GM12878 (cell line): ENCODE measurements around the gene RASGRP2. TPM values are rescaled to one million over a fixed set of nuclear protein-coding genes. Genes with fewer than 3 reads are reported as not detected.
A peak's percentile ranks its signal among the peaks of the same experiment; 100 is the strongest.

Experiments
- ATAC-seq: fragments of 200-7000 bp; cut with Tn5 transposase; 3 replicates; pipeline ENCODE4 v1.9.1; 2020; ENCODE audit warnings: mild to moderate bottlenecking, moderate library complexity
- BruUV-seq: library from RNA; stranded (reverse); fragments of 400-500 nt; replicated peaks from 2 replicates; lab custom pipeline; 2021; lab: Mats Ljungman, UMichigan
- CTCF ChIA-PET: fragments of 300-600 bp; sonication (Branson Sonifier 250); formaldehyde crosslinking; extraction: SDS; loops from one replicate; lab custom pipeline; 2021; ENCODE audit warnings: inconsistent platforms; lab: Yijun Ruan, JAX
- POLR2A ChIA-PET: fragments of 350-600 bp; formaldehyde crosslinking; extraction: SDS; loops from one replicate; lab custom pipeline; 2021; ENCODE audit warnings: inconsistent platforms; lab: Charles Lee
- RAD21 ChIA-PET: fragments of 300-600 bp; sonication (Branson Sonifier 250); formaldehyde crosslinking; loops from one replicate; lab custom pipeline; 2023; ENCODE audit warnings: antibody characterized with exemption; ENCODE audit not compliant: unreplicated experiment; lab: Charles Lee
- SMC1A ChIA-PET: fragments of 300-600 bp; sonication (Branson Sonifier 250); formaldehyde crosslinking; loops from one replicate; lab custom pipeline; 2023; ENCODE audit not compliant: unreplicated experiment, uncharacterized antibody; lab: Charles Lee
- DNase-seq: peaks from one replicate; pipeline ENCODE4 v3.0.0-alpha.2; 2011; ENCODE audit warnings: low read depth, low spot score
- FAIRE-seq: peaks from 3 replicates; lab custom pipeline; 2011; peaks lifted over from hg19 to GRCh38; lab: Jason Lieb, UNC
- H2AFZ ChIP-seq: 2 replicates; pipeline ENCODE4 v1.6.0; 2011; ENCODE audit warnings: low read depth, low read length, control low read depth; ENCODE audit not compliant: control insufficient read depth
- H3K27ac ChIP-seq: 2 replicates; pipeline ENCODE4 v1.5.1; 2011; ENCODE audit warnings: control low read depth; ENCODE audit not compliant: control insufficient read depth, insufficient read depth
- H3K27me3 ChIP-seq, 2 experiments: replicated peaks in 1 of 2; 2 replicates each; pipeline versions ENCODE4 v1.6.0 to v1.6.1; 2011; ENCODE audit warnings: low read length in 1 of 2; ENCODE audit not compliant: control insufficient read depth in 2 of 2, insufficient read depth in 2 of 2
- H3K36me3 ChIP-seq, 2 experiments: 2 replicates each; pipeline ENCODE4 v1.5.1; 2011; ENCODE audit warnings: low read length in 1 of 2; ENCODE audit not compliant: control insufficient read depth in 2 of 2, insufficient read depth in 2 of 2
- H3K4me1 ChIP-seq: 2 replicates; pipeline ENCODE4 v1.6.1; 2011; ENCODE audit warnings: mild to moderate bottlenecking, low read length, moderate library complexity, mixed read lengths; ENCODE audit not compliant: control insufficient read depth, insufficient read depth
- H3K4me2 ChIP-seq: 2 replicates; pipeline ENCODE4 v1.6.0; 2011; ENCODE audit warnings: control low read depth; ENCODE audit not compliant: control insufficient read depth, insufficient read depth
- H3K4me3 ChIP-seq: fragments of 200-600 bp; sonication (generic); 2 replicates; pipeline ENCODE4 v1.5.1; 2016
- H3K79me2 ChIP-seq: 2 replicates; pipeline ENCODE4 v1.6.0; 2011; ENCODE audit warnings: low read length; ENCODE audit not compliant: control insufficient read depth, insufficient read depth
- H3K9ac ChIP-seq: 2 replicates; pipeline ENCODE4 v1.8.0; 2011; ENCODE audit warnings: low read length, control low read depth, mixed read lengths; ENCODE audit not compliant: control insufficient read depth, insufficient read depth
- H3K9me3 ChIP-seq: replicated peaks from 3 replicates; pipeline ENCODE4 v1.5.1; 2011; ENCODE audit warnings: mild to moderate bottlenecking, low read length; ENCODE audit not compliant: control insufficient read depth, insufficient read depth
- H4K20me1 ChIP-seq: 2 replicates; pipeline ENCODE4 v1.6.0; 2011; ENCODE audit not compliant: control insufficient read depth, insufficient read depth
- ASH2L ChIP-seq: fragments of 300-600, 200-600 bp; sonication (generic); IDR thresholded peaks from 2 replicates; pipeline ENCODE4 v1.6.1; 2017; ENCODE audit warnings: low read depth, mild to moderate bottlenecking, borderline replicate concordance
- ATF3 ChIP-seq: IDR thresholded peaks from 2 replicates; pipeline ENCODE4 v1.6.1; 2011; ENCODE audit warnings: low read depth, mild to moderate bottlenecking, low read length, moderate library complexity, borderline replicate concordance; ENCODE audit errors: extremely low read depth
- BCLAF1 ChIP-seq: fragments of 450-650 bp; IDR thresholded peaks from 2 replicates; pipeline ENCODE4 v1.6.1; 2017; ENCODE audit warnings: antibody characterized with exemption, mild to moderate bottlenecking, moderate library complexity
- BHLHE40 ChIP-seq, 2 experiments: fragments of 450-650 bp in 1 of 2; IDR thresholded peaks; 2 replicates each; pipeline ENCODE4 v1.6.1; 2011 to 2017; ENCODE audit warnings: low read depth in 2 of 2, borderline replicate concordance in 1 of 2, improper control_type of control experiment in 1 of 2, low read length in 1 of 2, mild to moderate bottlenecking in 1 of 2
- CUX1 ChIP-seq: IDR thresholded peaks from 2 replicates; pipeline ENCODE4 v1.6.1; 2012; ENCODE audit warnings: improper control_type of control experiment, low read depth, low read length; ENCODE audit not compliant: insufficient replicate concordance
- EGR1 ChIP-seq, 2 experiments: IDR thresholded peaks; 1 replicate in 1 of 2; 2 replicates in 1 of 2; pipeline ENCODE4 v1.6.1; 2011 to 2012; ENCODE audit warnings: low read depth in 2 of 2, low read length in 2 of 2, borderline replicate concordance in 1 of 2, mild to moderate bottlenecking in 1 of 2, moderate library complexity in 1 of 2
- FOXK2 ChIP-seq: fragments of 450-650 bp; IDR thresholded peaks from 2 replicates; pipeline ENCODE4 v1.6.1; 2017; ENCODE audit warnings: mild to moderate bottlenecking, moderate library complexity
- HDGF ChIP-seq: fragments of 450-650 bp; IDR thresholded peaks from 2 replicates; pipeline ENCODE4 v1.6.1; 2016; ENCODE audit warnings: antibody characterized with exemption
- JUNB ChIP-seq: IDR thresholded peaks from 2 replicates; pipeline ENCODE4 v1.6.1; 2016; ENCODE audit warnings: antibody characterized with exemption, mild to moderate bottlenecking
- NR2C2 ChIP-seq: IDR thresholded peaks from 2 replicates; pipeline ENCODE4 v1.6.1; 2011; ENCODE audit warnings: borderline replicate concordance, low read depth; ENCODE audit not compliant: control insufficient read depth, insufficient read length
- POLR2A ChIP-seq: IDR thresholded peaks from 2 replicates; pipeline ENCODE4 v1.6.1; 2011; ENCODE audit warnings: low read depth, mild to moderate bottlenecking, low read length
- POU2F2 ChIP-seq: IDR thresholded peaks from 3 replicates; pipeline ENCODE4 v1.6.1; 2011; ENCODE audit warnings: low read depth, mild to moderate bottlenecking, low read length, borderline replicate concordance
- SMAD1 ChIP-seq: fragments of 450-650 bp; IDR thresholded peaks from 2 replicates; pipeline ENCODE4 v1.6.1; 2018; ENCODE audit warnings: mild to moderate bottlenecking, low read depth; ENCODE audit not compliant: partially characterized antibody
- SREBF1 ChIP-seq: IDR thresholded peaks from 2 replicates; pipeline ENCODE4 v1.6.1; 2012; ENCODE audit warnings: mild to moderate bottlenecking, low read length
- TCF7 ChIP-seq: IDR thresholded peaks from 2 replicates; pipeline ENCODE4 v1.6.1; 2014; ENCODE audit warnings: antibody characterized with exemption, borderline replicate concordance
- YBX1 ChIP-seq: fragments of 450-650 bp; IDR thresholded peaks from 2 replicates; pipeline ENCODE4 v1.6.1; 2016; ENCODE audit warnings: antibody characterized with exemption
- ZBED1 ChIP-seq: IDR thresholded peaks from 2 replicates; pipeline ENCODE4 v1.6.1; 2016; ENCODE audit warnings: borderline replicate concordance
- ZNF24 ChIP-seq: fragments of 450-650 bp; IDR thresholded peaks from 2 replicates; pipeline ENCODE4 v1.6.1; 2017; ENCODE audit warnings: antibody characterized with exemption, mild to moderate bottlenecking
- WGBS: methylation state at CpG from one replicate; pipeline ENCODE4 v1.1.6; 2016; ENCODE audit warnings: low lambda C conversion rate; ENCODE audit not compliant: insufficient replicate concordance, insufficient coverage; ENCODE audit errors: missing lambda C conversion rate; 5-methylcytosine and 5-hydroxymethylcytosine counted together
- in situ Hi-C: fragments of 300-500 bp; cut with MboI; formaldehyde crosslinking; loops from 9 replicates; pipeline ENCODE4 v1.14.3; 2018; ENCODE audit warnings: mixed read lengths
- intact Hi-C: fragments of 100-400 bp; cut with micrococcal nuclease; formaldehyde crosslinking; loops from one replicate; pipeline ENCODE4 v1.14.2; 2022; ENCODE audit not compliant: unreplicated experiment
- polyA plus RNA-seq, 11 experiments: library from polyadenylated mRNA; depleted of rRNA in 4 of 11; unstranded in 6 of 11; stranded (reverse) in 5 of 11; fragments of >200 nt; fragmentation: Nextera tagmentation in 4 of 11; fragmentation: Illumina TruSeq in 1 of 11; extraction: Ambion mirVana in 4 of 11; extraction: Trizol in 1 of 11; gene quantifications; 1 replicate in 1 of 11; 2 replicates in 10 of 11; pipeline versions ENCODE4 v1.2.1 to v1.2.3, GENCODE V29; 2011 to 2016; ENCODE audit warnings: inconsistent platforms in 2 of 11, missing spikeins in 2 of 11, low read depth in 1 of 11
- total RNA-seq, 4 experiments: library from RNA; depleted of rRNA in 3 of 4; stranded (reverse); fragments of >200 nt in 3 of 4; fragmentation: Illumina TruSeq in 1 of 4; extraction: Trizol in 1 of 4; gene quantifications; 2 replicates each; pipeline versions ENCODE4 v1.2.1 to v1.2.3, GENCODE V29; 2013 to 2021

Gene RASGRP2
- total and polyA plus RNA-seq, 10 of the 15 experiments (the other 5 are each of a cell fraction or from before 2014, with no cell fraction given): 0.26 to 9.0 (median 5.4) TPM

GRCh38 chr11:64762277-64762673 lies 18.3 kb upstream of the RASGRP2 start:
- TSS peak; percentile 23 for BruUV-seq
- no peak overlapping the region for H3K4me2 ChIP-seq
- WGBS: 45% methylated on average over 4 of the region's 5 CpGs
- no peak overlapping the region for H3K27ac ChIP-seq
- in situ Hi-C loops: no loop called here
- intact Hi-C loops: no loop called here
- ChIA-PET POLR2A (interaction anchor here (1.0 kb wide), 1 partner anchor 9 kb away, joined by 3 read pairs; no protein-coding TSS in a partner anchor), SMC1A (interaction anchor here (1.6 to 2.9 kb wide), 3 partner anchors 10 to 18 kb away, joined by 3 to 18 read pairs (median 11); partner anchors contain the start of gene RASGRP2), CTCF (interaction anchor here (1.0 to 1.6 kb wide), 2 partner anchors 10 to 13 kb away, joined by 4 to 5 read pairs; no protein-coding TSS in a partner anchor), RAD21 (no interaction called here)
- H3K4me1 ChIP-seq: peaks cover 17% of the 10 kb centered on the region
- H3K4me3 ChIP-seq: no peak overlapping the region
- H4K20me1 ChIP-seq: peaks cover 13% of the 10 kb centered on the region
- DNase-seq (no peak), ATAC-seq (peak; percentile 11), FAIRE-seq (no peak)
- H3K9me3 ChIP-seq: no peaks in the 10 kb centered on the region
- H3K36me3 ChIP-seq: peaks cover 18 to 24% of the 10 kb centered on the region in 2 experiments
- no peaks in the 10 kb centered on the region; the same call in 1 of the 2 replicates for H3K79me2 ChIP-seq
- no peak overlapping the region for H3K9ac ChIP-seq
- H3K27me3 ChIP-seq: no peaks in the 10 kb centered on the region
- H2AFZ ChIP-seq: no peak overlapping the region
- TF ChIP-seq TCF7 (no peak), ZNF24 (no peak), EGR1 (IDR thresholded peaks at IDR 0.05; ENCODE audit: borderline replicate concordance in 1 of 2, low read depth in 2 of 2, low read length in 2 of 2) (no peak), BHLHE40 (IDR thresholded peaks at IDR 0.05; ENCODE audit: borderline replicate concordance in 1 of 2, low read depth in 2 of 2, low read length in 1 of 2) (no peak), HDGF (no peak), JUNB (no peak), NR2C2 (no peak), BCLAF1 (no peak), ATF3 (no peak), SREBF1 (no peak), POU2F2 (peak; percentile 51; the same call in 1 of the 3 replicates), ASH2L (no peak), FOXK2 (no peak), ZBED1 (peak; percentile 19; the same call in 1 of the 2 replicates), SMAD1 (no peak), POLR2A (peak; percentile 82), YBX1 (no peak), CUX1 (no peak)
